GM10847 (cell line): ENCODE results near the gene OR13G1.

Experiments used
- POLR2A ChIP-seq: IDR thresholded peaks from 2 replicates; pipeline ENCODE4 v1.6.1; 2011; ENCODE audit not compliant: insufficient read length; ENCODE audit errors: extremely low read depth

The OR13G1 gene, protein sequence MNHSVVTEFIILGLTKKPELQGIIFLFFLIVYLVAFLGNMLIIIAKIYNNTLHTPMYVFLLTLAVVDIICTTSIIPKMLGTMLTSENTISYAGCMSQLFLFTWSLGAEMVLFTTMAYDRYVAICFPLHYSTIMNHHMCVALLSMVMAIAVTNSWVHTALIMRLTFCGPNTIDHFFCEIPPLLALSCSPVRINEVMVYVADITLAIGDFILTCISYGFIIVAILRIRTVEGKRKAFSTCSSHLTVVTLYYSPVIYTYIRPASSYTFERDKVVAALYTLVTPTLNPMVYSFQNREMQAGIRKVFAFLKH

DNA sequence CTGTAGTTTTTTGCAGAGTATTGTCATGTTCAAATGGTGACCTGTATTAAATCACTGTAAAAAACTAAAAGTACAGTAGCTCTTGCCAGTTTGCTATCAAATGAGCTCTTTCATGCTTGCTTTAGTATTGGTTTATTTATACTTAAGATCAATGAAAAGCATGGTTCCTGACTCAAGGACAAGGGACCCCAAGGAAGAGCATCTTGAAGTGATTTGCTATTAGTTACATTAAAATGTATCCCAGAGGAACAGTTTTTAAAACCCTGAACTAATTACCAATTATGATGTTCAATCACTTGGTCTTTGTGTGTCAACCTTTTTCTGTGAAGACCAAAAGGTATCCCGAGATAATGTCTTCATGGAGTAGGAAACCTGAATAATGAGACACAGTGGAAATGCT, at the start of gene OR13G1:
OR13G1 (minus strand) TSS at position 101 of the 400 bp plus-strand sequence. CDS start 6,698 bp downstream, outside the sequence.
- no peak for TF ChIP-seq POLR2A

DNA sequence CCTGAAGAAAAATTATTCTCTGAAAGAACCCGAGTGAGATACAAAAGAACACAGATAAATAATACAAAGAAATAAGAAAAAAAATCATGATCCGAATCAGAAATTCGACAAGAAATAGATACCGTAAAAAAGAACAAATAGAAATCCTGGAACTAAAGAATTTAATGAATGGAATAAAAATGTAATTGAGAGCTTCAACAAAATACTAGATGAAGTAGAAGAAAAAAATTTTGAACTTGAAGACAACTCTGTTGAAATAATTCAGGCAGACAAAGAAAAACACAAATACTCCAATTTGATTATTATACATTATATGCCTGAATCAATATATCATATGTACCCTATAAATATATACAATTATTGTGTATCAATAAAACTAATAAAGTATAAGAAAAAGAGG, 41.7 kb upstream of the OR13G1 start:
- TF ChIP-seq POLR2A: no peak

DNA sequence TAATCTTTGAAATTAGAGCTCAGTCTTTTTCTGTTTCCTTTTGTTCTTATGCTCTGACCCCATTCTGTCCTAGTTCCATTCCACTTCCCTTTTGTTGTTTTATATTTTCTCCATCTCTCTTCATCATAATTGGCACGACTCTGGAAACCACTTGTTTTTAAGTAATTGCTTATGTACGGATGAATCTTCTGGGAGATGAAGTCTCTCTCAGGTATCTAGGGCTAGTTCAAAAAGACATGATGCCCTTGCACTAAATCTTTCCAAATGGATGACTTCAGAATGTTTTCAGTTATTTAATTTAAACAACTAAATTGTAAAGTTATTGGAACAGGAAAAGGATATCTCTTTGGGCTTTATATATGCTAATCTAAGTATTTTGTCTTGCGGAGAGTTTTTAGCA, 37.0 kb upstream of the OR13G1 start, which contains the start of gene OR6F1:
OR6F1 (minus strand) TSS at position 101 of the 400 bp plus-strand sequence. CDS start 3,891 bp downstream, outside the sequence.
- TF ChIP-seq POLR2A: no peak

DNA sequence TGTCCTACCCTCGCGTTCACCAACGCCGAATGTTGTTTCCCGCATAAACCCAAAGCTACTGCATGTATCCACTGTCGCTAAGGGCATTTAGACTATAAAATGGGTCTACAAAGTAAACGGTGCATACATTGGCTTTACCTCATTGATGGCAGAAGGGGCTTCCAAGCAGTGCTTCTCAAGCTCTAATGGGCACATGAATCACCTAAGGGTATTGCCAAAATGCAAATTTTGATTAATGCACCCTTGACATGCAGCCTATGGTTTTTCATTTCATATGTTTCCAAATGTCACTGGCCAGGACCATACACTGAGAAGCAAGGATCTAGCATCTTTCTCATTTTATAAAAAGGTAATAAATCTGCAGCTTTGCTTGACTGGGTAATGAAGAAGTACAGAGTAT, 34.2 kb upstream of the OR13G1 start:
- no peak for TF ChIP-seq POLR2A

DNA sequence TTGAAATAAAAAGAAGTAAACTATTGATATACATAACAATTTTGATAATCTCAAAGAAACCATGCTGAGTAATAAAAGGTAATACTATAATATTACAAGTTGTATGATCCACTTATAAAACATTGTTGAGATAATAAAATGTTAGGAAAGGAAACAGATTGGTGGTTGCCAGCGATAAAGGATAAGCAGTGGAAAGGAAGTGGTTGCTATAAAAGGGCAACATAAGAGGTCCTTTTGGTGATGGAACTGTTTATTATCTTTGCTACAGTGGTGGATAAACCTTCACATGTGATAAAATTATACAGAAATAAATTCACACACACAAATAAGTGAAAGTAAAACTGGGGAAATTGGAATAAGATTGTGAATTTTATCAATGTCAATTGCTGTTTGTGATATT, 21.8 kb upstream of the OR13G1 start:
- no peak for TF ChIP-seq POLR2A

DNA sequence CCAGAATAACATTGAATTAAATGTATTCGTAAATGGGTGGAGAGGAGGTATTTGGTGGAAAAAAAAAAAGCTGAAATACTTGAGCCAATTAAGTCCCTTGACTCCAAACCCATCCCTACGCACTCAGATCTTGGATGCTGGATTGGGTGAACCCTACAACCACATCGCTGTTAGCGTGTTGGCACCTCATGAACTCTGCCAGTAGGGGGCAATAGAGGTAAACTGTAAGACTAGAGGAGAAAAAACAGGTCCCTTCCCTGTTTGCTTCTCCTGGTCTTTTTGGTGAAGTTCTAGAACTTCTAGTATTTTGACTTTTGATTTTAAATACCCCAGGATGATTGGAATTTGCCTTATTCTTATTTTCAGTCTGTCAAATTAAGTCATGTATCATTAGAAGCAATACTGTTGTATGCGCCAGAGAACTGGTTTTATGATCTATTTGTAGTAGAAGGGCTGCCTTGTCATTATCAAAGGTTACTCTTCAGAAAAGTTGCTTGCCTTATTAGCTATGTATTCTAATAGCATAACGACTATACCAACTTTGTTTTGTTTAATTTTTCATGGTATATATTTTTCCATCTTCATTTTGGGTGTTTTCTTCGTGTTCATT, 1.9 kb upstream of the OR13G1 start:
- TF ChIP-seq POLR2A: no peak

DNA sequence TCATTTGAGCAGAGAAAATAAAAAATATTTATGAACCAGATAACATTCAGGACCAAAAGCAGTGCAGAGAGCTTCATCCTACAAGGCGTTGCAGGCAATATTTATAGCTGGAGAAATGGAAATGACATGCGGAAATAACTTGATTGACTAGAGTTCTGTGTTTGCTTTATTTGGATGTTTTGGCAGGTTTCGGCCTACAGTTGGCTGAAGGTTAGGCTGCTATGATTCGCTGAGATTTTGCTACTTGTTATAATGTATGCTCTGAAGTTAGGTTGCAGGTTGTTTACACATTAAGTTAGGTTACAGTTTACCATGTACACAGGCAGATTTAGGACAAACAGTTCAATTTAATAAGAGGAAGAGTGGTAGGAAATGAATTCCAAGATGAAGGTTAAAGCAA, 632 bp upstream of the OR13G1 start:
- no peak for TF ChIP-seq POLR2A

DNA sequence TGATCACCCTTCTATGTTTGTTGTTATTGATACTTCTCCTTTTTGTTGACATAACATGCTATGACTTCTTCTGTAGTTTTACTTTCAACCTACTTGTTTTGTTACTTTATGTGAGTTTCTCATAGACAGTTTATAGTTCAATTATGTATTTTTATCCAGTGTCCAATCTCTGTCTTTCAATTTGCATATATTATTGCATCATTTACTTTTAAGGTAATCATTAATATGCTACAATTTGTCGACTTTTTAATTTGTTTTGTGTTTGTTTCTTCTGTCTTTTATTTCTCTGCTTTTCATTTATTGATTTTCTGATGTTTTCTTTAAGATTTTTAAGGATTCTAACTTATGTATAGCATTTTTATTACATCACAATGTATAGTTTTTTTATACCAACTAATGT, 10.3 kb downstream of the OR13G1 start:
- no peak for TF ChIP-seq POLR2A

DNA sequence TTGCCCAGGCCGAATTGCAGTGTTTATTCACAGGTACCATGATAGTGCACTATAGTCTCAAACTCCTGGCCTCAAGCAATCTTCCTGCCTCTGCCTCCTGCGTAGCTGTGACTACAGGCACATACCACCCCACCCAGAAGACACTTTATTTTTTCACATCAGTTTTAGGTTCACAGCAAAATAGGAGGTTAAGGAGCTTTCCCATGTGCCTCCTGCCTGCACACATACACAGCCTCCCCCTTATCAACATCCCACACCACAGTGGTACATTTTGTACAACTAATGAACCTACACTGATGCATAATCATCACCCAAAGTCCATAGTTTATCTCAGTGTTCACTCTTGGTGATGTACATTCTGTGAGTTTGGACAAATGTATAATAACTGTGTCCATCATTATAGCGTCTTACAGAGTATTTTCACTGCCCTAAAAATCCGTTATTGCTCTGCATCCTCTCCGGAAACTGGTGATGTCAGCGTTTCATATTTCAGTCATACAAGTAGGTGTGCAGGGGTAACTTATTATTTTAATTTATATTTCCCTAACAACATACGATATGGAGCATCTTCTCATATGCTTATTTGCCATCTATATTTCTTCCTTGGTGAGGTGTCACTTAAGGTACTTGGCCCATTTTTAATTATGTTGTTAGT, 23.2 kb downstream of the OR13G1 start:
- TF ChIP-seq POLR2A: no peak

DNA sequence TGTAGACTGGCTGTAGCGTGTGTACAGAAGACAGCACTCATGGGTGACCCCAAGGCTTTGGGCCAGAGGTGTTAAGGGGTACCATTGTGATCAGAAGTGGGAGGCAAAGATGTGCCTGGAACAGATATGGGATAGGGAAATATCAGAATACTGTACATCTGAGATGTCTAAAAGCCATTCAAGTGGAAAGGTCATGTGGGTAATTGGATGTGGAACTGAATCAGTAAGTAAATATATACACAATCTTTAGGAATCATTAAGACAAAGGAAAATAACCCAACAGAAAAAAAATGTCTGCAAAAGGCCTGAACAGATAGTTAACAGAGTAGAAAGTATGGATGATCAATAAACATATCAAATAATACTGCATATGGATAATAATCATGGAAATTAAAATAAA, 26.5 kb downstream of the OR13G1 start:
- TF ChIP-seq POLR2A: no peak

DNA sequence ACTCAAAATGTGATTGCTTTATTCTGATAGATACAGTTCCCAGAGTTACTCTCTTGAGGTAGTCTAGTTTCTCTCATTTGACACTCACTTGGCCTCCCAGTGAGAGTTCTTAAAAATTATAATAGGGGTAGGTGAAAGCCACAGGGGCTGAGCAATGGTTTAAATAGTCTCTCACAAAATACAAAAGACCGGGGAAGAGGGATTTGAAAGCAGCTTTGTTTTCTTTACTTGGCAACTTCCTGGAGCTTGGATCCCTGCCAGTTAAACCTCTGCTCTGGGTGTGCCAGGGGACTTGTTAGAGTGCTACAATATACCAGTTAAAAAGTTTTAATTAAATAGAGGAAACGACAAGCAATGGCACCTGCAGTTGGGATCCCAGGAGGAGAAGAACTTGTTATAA, 31.7 kb downstream of the OR13G1 start:
- no peak for TF ChIP-seq POLR2A

DNA sequence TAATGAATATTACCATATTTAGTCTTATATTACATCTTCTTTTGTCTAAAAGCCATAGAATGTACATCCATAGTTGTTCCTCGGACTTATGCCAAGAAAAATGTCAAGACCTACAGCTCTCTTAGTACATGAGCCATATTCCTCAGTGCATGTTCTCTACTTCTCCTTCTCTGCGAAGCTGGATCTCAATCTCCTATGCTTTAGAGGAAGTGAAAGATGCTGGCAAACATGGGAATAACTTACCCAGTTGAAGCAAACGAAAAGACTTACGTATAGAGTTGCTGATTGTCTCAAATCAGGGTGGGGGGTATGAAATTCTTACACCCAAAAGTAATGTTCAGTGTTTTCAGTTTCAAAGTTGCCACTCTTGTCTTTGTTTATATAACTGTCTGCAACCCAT, 32.7 kb downstream of the OR13G1 start:
- TF ChIP-seq POLR2A: no peak

DNA sequence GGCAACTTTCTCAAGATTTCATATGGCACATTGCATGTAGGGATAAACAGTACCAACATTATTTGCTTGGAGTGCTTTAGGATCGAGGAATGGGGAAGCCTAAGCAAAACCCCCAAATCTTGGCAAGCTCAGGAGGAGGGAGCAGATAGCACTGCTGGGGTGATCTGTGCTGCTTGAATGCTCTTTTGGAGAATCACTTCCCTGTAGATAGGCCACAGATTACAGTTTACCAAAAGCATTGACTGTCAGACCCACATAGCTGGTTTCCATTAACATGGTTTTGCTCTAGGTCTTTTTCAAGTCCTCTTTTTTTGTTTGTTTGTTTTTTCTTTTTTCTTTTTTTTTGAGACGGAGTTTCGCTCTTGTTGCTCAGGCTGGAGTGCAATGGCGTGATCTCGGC, 36.8 kb downstream of the OR13G1 start:
- no peak for TF ChIP-seq POLR2A

DNA sequence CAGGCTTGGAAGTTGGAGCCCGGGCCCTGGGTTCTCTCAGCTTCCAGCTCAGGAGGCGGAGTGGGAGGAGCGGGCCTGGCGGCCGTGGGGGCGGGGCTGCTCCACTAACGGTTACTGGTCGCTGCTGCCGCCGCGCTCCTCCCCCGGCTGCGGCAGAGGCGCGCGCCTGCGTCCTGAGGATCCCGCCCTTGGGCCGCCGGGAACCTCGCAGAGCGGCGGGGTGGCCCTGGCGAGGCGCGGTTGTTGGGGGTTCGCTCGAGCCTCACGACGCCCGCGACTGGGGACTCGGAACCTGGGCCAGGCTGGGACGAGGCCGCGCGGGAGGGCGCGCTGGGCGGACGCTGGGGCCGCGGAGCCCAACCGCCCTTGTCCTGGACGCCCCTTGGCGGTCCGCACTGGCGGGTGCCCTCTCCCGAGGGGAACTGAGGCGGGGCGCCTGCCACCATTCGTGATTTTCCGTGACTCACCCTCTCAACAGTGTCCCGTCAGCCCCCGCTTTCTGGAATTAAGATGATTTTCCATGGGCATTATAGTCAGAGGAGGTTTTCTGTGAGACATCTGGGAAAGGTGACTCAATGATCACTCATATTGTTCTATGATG, 40.1 kb downstream of the OR13G1 start:
- TF ChIP-seq POLR2A: no peak

DNA sequence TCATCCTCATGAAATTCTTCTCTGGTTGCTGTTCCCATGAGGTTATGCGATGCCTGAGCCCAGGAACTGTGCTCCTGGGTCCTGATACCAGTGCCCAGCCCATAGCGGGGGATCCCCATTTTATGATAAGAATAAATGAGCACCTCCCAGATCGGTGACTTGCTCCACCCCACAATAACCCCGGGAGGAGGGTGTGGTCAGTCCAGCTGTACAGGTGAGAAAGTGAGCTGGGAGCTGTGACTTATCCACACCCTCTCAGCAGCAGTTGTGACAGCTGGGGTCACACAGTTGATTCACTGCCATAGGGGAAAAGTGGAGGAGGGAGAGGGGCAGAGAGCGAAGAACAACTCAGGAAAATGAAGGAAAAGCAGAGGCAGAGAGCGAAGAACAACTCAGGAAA, 40.8 kb downstream of the OR13G1 start:
- no peak for TF ChIP-seq POLR2A

DNA sequence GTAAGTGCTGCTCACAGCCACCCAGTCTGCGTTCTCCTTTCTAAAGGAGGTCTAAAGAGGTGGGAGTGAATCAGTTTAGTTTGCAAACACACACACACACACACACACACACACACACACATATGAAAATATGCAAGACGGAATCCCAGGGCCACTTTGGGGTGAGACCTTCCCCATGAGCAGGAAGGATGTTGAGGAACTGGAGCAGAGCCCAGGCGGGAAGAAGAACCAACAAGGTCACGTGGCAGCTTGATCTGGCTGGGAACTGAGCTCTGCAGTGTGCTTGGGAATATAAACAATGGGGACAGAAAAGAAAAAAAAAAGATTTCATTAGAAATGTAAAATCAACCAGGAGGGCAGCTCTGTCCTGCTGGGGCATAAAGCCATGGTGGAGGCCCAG, 41.5 kb downstream of the OR13G1 start:
- no peak for TF ChIP-seq POLR2A
